Upper lobe of right lung (tissue), 1 donor: ENCODE results near the gene LPIN3. TPM values are rescaled to one million over a fixed set of nuclear protein-coding genes. Genes with fewer than 3 reads are reported as not detected.

Experiments
- ATAC-seq: fragments of 200-7000 bp; cut with Tn5 transposase; one replicate; pipeline ENCODE4 v1.9.1; 2020; ENCODE audit warnings: mild to moderate bottlenecking, moderate library complexity
- DNase-seq: peaks from one replicate; pipeline ENCODE4 v3.0.0-alpha.2; 2020
- H3K27ac ChIP-seq: fragments of 200-600 bp; one replicate; pipeline ENCODE4 v1.8.0; 2022
- H3K27me3 ChIP-seq: fragments of 200-600 bp; one replicate; pipeline ENCODE4 v1.8.0; 2022; ENCODE audit warnings: mild to moderate bottlenecking
- H3K36me3 ChIP-seq: fragments of 200-600 bp; one replicate; pipeline ENCODE4 v1.8.0; 2022
- H3K4me1 ChIP-seq: fragments of 200-600 bp; one replicate; pipeline ENCODE4 v1.8.0; 2022
- H3K4me3 ChIP-seq: fragments of 200-600 bp; one replicate; pipeline ENCODE4 v1.8.0; 2022; ENCODE audit warnings: mild to moderate bottlenecking
- H3K9me3 ChIP-seq: fragments of 200-600 bp; one replicate; pipeline ENCODE4 v1.8.0; 2022
- intact Hi-C: fragments of 100-400 bp; cut with DNase I; formaldehyde crosslinking; loops from one replicate; pipeline ENCODE4 v1.11.0; 2022
- total RNA-seq: library from RNA; stranded (reverse); fragmentation: NEBNext Ultra II Directional; extraction: Animal tissue kit (Norgen Biotek cat#: 25700); gene quantifications from one replicate; pipeline ENCODE4 v1.2.1, GENCODE V29; 2021
- TF ChIP-seq, protein P1 (sequence below): fragments of 200-600 bp; IDR thresholded peaks from one replicate; pipeline ENCODE4 v1.8.0; 2022; ENCODE audit warnings: antibody characterized with exemption
- donor health status: DM: no; HTN: yes; CAD: no; lungs with severe emphysema.

Gene LPIN3
- total RNA-seq, 1 donor from 2014 or later, result 18.4 TPM

DNA sequence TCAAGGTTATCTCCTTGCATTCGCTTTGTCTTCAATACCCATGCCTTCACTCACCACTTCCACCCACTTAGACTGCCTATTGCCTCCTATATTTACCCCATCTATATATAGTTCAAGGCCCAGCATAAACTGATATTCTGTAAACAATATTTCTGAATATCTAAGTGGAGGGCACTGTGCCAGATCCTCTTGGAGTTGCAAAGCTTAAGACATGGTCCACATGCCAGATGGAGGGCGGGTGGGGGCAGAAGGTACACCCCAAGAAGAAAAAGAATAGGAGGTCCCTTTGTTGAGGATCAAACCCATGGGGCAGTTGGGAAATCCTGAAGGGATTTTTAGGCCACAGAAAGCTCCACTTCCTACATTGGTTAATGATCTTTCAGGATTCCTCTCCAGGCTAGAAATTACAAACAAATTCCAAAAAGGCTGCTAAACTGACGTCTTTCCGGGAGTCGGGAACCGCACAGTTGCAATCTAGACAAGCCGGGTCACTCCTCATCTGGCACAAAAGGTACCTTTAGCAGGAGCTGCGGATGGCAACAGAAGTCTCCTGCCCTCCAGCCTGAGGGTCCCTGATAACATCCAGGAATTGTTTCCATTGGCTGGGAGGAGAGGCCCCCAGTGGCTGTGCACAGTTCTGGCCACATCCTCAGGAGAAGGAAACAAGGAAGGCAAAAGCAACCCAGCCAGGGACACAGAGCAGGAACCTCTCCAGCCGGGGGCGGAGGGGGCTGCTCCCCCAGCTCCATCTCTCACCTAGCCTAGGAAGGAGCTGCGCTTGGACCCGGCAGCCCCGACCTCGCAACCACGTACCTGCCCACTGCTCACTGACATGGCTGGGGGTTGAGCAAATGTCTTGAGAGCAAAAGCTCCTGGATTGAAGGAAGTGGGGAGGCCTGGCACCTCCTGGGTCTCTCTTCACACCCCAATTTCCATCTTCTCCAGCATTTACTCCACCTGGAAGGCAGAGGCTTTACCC lies 5.9 kb upstream of the LPIN3 start:
- Histone ChIP-seq H3K4me1 (peaks cover 16% of the 10 kb centered on the region), H3K27ac (peak overlapping the region; percentile 37), H3K27me3 (no peaks in the 10 kb centered on the region), H3K36me3 (no peaks in the 10 kb centered on the region), H3K9me3 (no peaks in the 10 kb centered on the region), H3K4me3 (no peak overlapping the region)
- DNase-seq (no peak), ATAC-seq (no peak)
- TF ChIP-seq, protein P1, sequence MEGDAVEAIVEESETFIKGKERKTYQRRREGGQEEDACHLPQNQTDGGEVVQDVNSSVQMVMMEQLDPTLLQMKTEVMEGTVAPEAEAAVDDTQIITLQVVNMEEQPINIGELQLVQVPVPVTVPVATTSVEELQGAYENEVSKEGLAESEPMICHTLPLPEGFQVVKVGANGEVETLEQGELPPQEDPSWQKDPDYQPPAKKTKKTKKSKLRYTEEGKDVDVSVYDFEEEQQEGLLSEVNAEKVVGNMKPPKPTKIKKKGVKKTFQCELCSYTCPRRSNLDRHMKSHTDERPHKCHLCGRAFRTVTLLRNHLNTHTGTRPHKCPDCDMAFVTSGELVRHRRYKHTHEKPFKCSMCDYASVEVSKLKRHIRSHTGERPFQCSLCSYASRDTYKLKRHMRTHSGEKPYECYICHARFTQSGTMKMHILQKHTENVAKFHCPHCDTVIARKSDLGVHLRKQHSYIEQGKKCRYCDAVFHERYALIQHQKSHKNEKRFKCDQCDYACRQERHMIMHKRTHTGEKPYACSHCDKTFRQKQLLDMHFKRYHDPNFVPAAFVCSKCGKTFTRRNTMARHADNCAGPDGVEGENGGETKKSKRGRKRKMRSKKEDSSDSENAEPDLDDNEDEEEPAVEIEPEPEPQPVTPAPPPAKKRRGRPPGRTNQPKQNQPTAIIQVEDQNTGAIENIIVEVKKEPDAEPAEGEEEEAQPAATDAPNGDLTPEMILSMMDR, result no peak
- intact Hi-C loops, result loop anchor here (5.0 to 10.0 kb wide), 3 partner anchors 90 to 200 kb away; partner anchors contain the start of gene PLCG1

DNA sequence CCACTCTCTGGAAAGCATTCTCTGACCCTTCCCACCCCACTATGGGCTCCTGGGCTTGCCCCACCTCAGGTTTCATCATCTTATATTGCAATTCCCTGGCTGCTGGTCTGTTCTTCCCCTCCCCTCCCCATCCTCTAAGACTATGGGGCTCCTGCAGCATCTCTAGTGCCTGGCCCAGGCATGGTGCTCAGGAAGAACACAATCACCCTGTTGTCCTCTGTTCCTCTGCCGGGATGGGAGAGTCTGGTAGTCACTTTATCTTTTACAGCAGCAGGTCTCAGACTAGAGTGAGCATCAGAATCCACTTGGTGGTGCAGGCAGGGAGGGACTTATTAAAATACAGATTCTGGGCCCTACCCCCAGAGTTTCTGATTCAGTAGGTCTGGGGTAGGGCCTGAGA lies 5.0 kb upstream of the LPIN3 start:
- TF ChIP-seq, protein P1, result no peak
- no peaks in the 10 kb centered on the region for H3K27me3 ChIP-seq
- DNase-seq (no peak), ATAC-seq (no peak)
- no peaks in the 10 kb centered on the region for H3K9me3 ChIP-seq
- H3K36me3 ChIP-seq, result no peaks in the 10 kb centered on the region
- no peak overlapping the region for H3K4me3 ChIP-seq
- intact Hi-C loops, result loop anchor here (5.0 to 10.0 kb wide), 3 partner anchors 91 to 201 kb away; partner anchors contain the start of gene PLCG1
- no peak overlapping the region for H3K27ac ChIP-seq
- H3K4me1 ChIP-seq, result peaks cover 19% of the 10 kb centered on the region

DNA sequence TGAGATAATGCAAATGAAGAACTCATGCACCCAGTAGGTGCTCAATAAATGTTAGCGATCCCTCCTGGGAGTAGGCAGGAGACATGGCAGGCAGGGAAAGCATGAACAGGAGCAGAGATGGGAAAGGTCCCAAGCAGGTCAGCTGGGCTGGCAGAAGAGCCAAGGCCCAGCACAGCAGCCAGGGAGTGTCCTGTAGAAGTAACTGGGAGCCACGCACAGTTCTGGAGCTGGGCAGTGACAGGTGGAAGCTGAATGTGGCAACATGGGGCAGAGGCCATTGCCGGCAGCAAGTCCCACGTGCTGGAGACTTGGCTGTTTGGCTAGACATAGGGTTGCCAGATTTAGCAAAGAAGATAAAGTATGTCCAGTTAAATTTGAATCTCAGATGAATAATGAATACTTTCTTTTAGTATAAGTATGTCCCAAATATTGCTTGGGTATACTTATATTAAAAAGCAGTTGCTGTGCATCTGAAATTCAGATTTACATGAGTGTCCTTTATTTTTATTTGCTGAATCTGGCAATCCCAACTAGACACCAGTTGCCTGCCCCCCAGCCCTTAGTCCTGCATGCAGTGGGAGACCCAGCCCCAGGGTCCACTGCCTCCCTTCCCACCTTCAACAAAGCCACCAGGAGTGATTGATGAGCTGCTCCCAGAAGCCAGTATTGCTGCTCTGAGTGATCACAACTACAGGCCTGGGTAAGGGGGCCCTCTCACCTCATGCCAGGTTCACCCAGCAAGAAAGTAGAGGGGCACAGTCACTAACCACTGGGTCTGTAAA lies 3.7 kb upstream of the LPIN3 start:
- Histone ChIP-seq H3K4me1 (peaks cover 19% of the 10 kb centered on the region), H3K27me3 (no peaks in the 10 kb centered on the region), H3K27ac (no peak overlapping the region), H3K9me3 (no peaks in the 10 kb centered on the region), H3K4me3 (no peak overlapping the region), H3K36me3 (no peaks in the 10 kb centered on the region)
- no peak for DNase-seq
- intact Hi-C loops, result loop anchor here (5.0 to 10.0 kb wide), 3 partner anchors 92 to 202 kb away; partner anchors contain the start of gene PLCG1
- TF ChIP-seq, protein P1, result no peak
- no peak for ATAC-seq

DNA sequence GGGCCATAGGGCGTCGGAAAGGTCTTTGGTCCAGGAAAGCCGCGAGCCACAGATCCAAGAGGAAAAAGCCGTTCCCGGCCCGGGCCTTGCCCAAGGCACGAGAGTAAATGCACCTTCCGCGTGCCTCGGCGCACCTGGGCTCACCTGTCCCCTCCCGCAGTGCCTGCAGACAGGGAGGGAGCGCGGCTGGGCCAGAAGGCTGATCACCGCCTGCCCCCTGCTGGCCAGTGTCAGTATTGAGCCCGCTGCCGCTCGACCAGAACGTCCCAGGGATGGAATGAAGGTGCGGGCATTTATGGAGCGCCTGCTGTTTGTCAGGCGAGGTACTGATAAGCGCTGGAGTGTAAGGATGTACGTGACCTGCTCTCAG lies 679 bp upstream of the LPIN3 start:
- intact Hi-C loops, result loop anchor here (5.0 to 10.0 kb wide), 3 partner anchors 95 to 205 kb away; partner anchors contain the start of gene PLCG1
- Histone ChIP-seq H3K36me3 (no peaks in the 10 kb centered on the region), H3K27ac (peak overlapping the region; percentile 53), H3K4me3 (peak overlapping the region; percentile 57), H3K9me3 (no peaks in the 10 kb centered on the region), H3K27me3 (no peaks in the 10 kb centered on the region), H3K4me1 (peaks cover 12% of the 10 kb centered on the region)
- DNase-seq (peak; percentile 94), ATAC-seq (peak; percentile 93)
- TF ChIP-seq, protein P1, result peak; percentile 99
